BE2C (cell line): Measurements from ENCODE around the gene BIN1.

Experiments
- DNase-seq: peaks from one replicate; pipeline ENCODE4 v3.0.0-alpha.2; 2020
- H3K27me3 ChIP-seq: fragments of 250-450 bp; sonication (Bioruptor Pico); 2 replicates; pipeline ENCODE4 v1.5.1; 2020; ENCODE audit warnings: mild to moderate bottlenecking
- H3K36me3 ChIP-seq: fragments of 250-450 bp; sonication (Bioruptor Pico); 2 replicates; pipeline ENCODE4 v1.5.1; 2020; ENCODE audit warnings: mild to moderate bottlenecking
- H3K4me1 ChIP-seq: fragments of 250-450 bp; sonication (Bioruptor Pico); 2 replicates; pipeline ENCODE4 v1.5.1; 2020
- H3K4me3 ChIP-seq: 2 replicates; pipeline ENCODE4 v1.5.1; 2011; ENCODE audit warnings: low read depth, low read length
- H3K9me3 ChIP-seq: fragments of 250-450 bp; sonication (Bioruptor Pico); 2 replicates; pipeline ENCODE4 v1.5.1; 2020
- CTCF ChIP-seq: IDR thresholded peaks from 2 replicates; pipeline ENCODE4 v1.5.1; 2012; ENCODE audit warnings: mild to moderate bottlenecking, low read depth, low read length

BIN1 gene

DNA sequence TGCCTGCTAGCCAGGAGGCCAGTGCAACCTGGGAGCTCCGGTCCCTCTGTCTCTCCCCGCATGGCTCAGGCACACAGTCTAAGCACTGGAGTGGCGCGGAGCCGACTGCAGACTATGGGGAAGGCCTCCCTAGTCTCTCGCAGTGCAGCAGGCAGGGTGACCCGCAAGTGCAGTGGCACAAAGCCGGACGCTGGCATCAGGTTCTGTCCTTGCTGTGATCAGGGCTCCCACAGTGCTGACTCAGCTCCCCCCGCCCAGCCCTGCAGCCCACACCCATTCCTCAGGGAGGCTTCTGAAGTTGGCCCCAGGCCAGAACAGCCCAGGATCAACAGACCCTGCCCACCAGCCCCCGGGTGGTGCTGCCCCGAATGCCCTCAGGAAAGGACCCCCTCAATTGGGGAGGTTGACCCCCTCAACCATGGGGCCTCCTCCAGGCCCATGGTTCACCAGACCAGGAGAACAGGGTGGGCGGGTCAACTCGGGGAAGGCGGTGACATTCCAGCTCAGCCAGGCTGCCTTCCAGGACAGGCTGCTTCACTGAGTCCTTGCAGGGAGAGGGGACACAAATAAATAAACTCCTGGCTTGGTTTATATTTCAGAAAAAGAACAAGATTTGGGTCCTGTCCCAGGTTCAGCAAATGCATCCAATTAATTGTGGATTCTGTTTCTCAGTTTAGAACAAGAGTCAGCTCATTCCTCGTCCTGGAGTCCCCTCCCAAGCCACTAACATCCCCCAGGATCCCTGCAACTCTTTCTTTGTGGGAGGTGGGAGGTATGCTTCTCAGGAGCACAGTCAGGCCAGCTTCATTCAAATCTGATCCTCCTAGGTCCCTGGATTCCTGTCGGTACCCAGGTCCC, 12.2 kb downstream of the BIN1 start:
- no peak for TF ChIP-seq CTCF
- peak; percentile 25 for DNase-seq
- Histone ChIP-seq H3K27me3 (no peaks in the 10 kb centered on the region), H3K36me3 (no peaks in the 10 kb centered on the region), H3K4me3 (no peak overlapping the region), H3K4me1 (peaks cover 5% of the 10 kb centered on the region; the same call in 1 of the 2 replicates), H3K9me3 (no peaks in the 10 kb centered on the region)

GRCh38 chr2:127093648-127094210, 13.2 kb downstream of the BIN1 start:
- peaks cover 5% of the 10 kb centered on the region; the same call in 1 of the 2 replicates for H3K4me1 ChIP-seq
- DNase-seq: no peak
- no peaks in the 10 kb centered on the region for H3K27me3 ChIP-seq
- TF ChIP-seq CTCF: no peak
- H3K9me3 ChIP-seq: no peaks in the 10 kb centered on the region
- no peak overlapping the region for H3K4me3 ChIP-seq
- no peaks in the 10 kb centered on the region for H3K36me3 ChIP-seq

- Histone ChIP-seq H3K4me3 (no peak overlapping the region), H3K9me3 (no peaks in the 10 kb centered on the region), H3K4me1 (no peaks in the 10 kb centered on the region; the same call in 1 of the 2 replicates), H3K27me3 (no peaks in the 10 kb centered on the region), H3K36me3 (no peaks in the 10 kb centered on the region)
- no peak for DNase-seq
- TF ChIP-seq CTCF: no peak
Measured at GRCh38 chr2:127092901-127093516, 13.9 kb downstream of the BIN1 start.

- Histone ChIP-seq H3K4me1 (peaks cover 6% of the 10 kb centered on the region), H3K27me3 (no peaks in the 10 kb centered on the region), H3K9me3 (no peaks in the 10 kb centered on the region), H3K4me3 (no peak overlapping the region), H3K36me3 (no peaks in the 10 kb centered on the region)
- DNase-seq: no peak
- no peak for TF ChIP-seq CTCF
Measured at GRCh38 chr2:127092306-127092705, 14.6 kb downstream of the BIN1 start.

GRCh38 chr2:127091886-127092285, 15.1 kb downstream of the BIN1 start:
- Histone ChIP-seq H3K4me3 (no peak overlapping the region), H3K4me1 (peaks cover 10% of the 10 kb centered on the region), H3K9me3 (no peaks in the 10 kb centered on the region), H3K27me3 (no peaks in the 10 kb centered on the region), H3K36me3 (no peaks in the 10 kb centered on the region)
- DNase-seq: no peak
- no peak for TF ChIP-seq CTCF
